Measurements from ENCODE around the gene VAT1L. TPM values are rescaled to one million over a fixed set of nuclear protein-coding genes. Genes with fewer than 3 reads are reported as not detected.

Gene VAT1L
- total RNA-seq, 6 experiments from 2014 or later, result 0.19 to 0.64 (median 0.51) TPM; not detected in 1

- H3K4me1 ChIP-seq, result no peaks in the 10 kb centered on the region
- H3K27me3 ChIP-seq, result no peaks in the 10 kb centered on the region
- no peak overlapping the region for H3K27ac ChIP-seq
- 67% methylated on average over 5 of the region's 5 CpGs for whole genome bisulfite sequencing (ENCODE audit: insufficient coverage, low coverage, low lambda C conversion rate, missing lambda C conversion rate)
- TF ChIP-seq CTCF (IDR thresholded peaks at IDR 0.05) (no peak), POLR2A (IDR thresholded peaks at IDR 0.05) (no peak)
- H3K9me3 ChIP-seq, result no peaks in the 10 kb centered on the region
- ATAC-seq (no peak), DNase-seq (no peak)
- H3K36me3 ChIP-seq, result no peaks in the 10 kb centered on the region
- no peak overlapping the region for H3K4me3 ChIP-seq
- intact Hi-C loops (cut with DNase I), result no loop called here
Observed at GRCh38 chr16:77977339-77977738, 189.0 kb downstream of the VAT1L start.

- Histone ChIP-seq H3K4me1 (no peaks in the 10 kb centered on the region), H3K9me3 (no peaks in the 10 kb centered on the region), H3K27ac (no peak overlapping the region), H3K4me3 (no peak overlapping the region), H3K27me3 (no peaks in the 10 kb centered on the region), H3K36me3 (no peaks in the 10 kb centered on the region)
- intact Hi-C loops (cut with DNase I), result no loop called here
- no peak for ATAC-seq
- WGBS (ENCODE audit: insufficient coverage, low coverage, low lambda C conversion rate, missing lambda C conversion rate), result no CpG with 5 or more reads among the region's 3 CpGs
- TF ChIP-seq POLR2A (IDR thresholded peaks at IDR 0.05) (no peak), CTCF (IDR thresholded peaks at IDR 0.05) (no peak)
- DNase-seq, result no peak
Observed at GRCh38 chr16:77985111-77985510, 196.7 kb downstream of the VAT1L start.

- no peak for TF ChIP-seq CTCF (IDR thresholded peaks at IDR 0.05)
- TF ChIP-seq POLR2A (IDR thresholded peaks at IDR 0.05), result no peak
- ATAC-seq, result no peak
- Histone ChIP-seq H3K4me3 (no peak overlapping the region), H3K4me1 (no peaks in the 10 kb centered on the region), H3K9me3 (no peaks in the 10 kb centered on the region), H3K27ac (no peak overlapping the region), H3K36me3 (no peaks in the 10 kb centered on the region), H3K27me3 (no peaks in the 10 kb centered on the region)
- no peak for DNase-seq
- 66% methylated on average over 4 of the region's 7 CpGs for WGBS (ENCODE audit: insufficient coverage, low coverage, low lambda C conversion rate, missing lambda C conversion rate)
- intact Hi-C loops (cut with DNase I), result no loop called here
Observed at GRCh38 chr16:77986011-77986740, 197.8 kb downstream of the VAT1L start.

- Histone ChIP-seq H3K4me1 (no peaks in the 10 kb centered on the region), H3K27ac (no peak overlapping the region), H3K9me3 (no peaks in the 10 kb centered on the region), H3K4me3 (no peak overlapping the region), H3K27me3 (no peaks in the 10 kb centered on the region), H3K36me3 (no peaks in the 10 kb centered on the region)
- ATAC-seq (no peak), DNase-seq (no peak)
- TF ChIP-seq POLR2A (IDR thresholded peaks at IDR 0.05) (no peak), CTCF (IDR thresholded peaks at IDR 0.05) (no peak)
- WGBS (ENCODE audit: insufficient coverage, low coverage, low lambda C conversion rate, missing lambda C conversion rate), result 66% methylated on average over 2 of the region's 2 CpGs
- intact Hi-C loops (cut with DNase I), result no loop called here
Observed at GRCh38 chr16:77987810-77988209, 199.4 kb downstream of the VAT1L start.

Measured in right lobe of liver (tissue), 6 donors.